HEK293 (cell line): ENCODE measurements around the gene PRR3.

ENCODE experiments used
- BCL11A ChIP-seq: fragments of 450-650 bp; formaldehyde crosslinking; IDR thresholded peaks from 2 replicates; pipeline ENCODE4 v1.5.1; 2016; ENCODE audit warnings: low read depth, missing biosample characterization, missing genetic modification characterization
- BCL11B ChIP-seq: fragments of 450-650 bp; formaldehyde crosslinking; IDR thresholded peaks from 2 replicates; pipeline ENCODE4 v1.5.1; 2016; ENCODE audit warnings: low read depth, missing biosample characterization, missing genetic modification characterization
- BCL6B ChIP-seq: fragments of 450-650 bp; formaldehyde crosslinking; IDR thresholded peaks from 2 replicates; pipeline ENCODE4 v1.5.1; 2017; ENCODE audit warnings: missing biosample characterization, missing genetic modification characterization
- GLI2 ChIP-seq: fragments of 450-650 bp; formaldehyde crosslinking; IDR thresholded peaks from 2 replicates; pipeline ENCODE4; 2017; ENCODE audit warnings: missing biosample characterization, missing genetic modification characterization, low read depth, borderline replicate concordance
- GLIS2 ChIP-seq: fragments of 450-650 bp; formaldehyde crosslinking; IDR thresholded peaks from 2 replicates; pipeline ENCODE4 v1.5.1; 2016; ENCODE audit warnings: missing biosample characterization, missing genetic modification characterization
- INSM2 ChIP-seq: fragments of 450-650 bp; formaldehyde crosslinking; IDR thresholded peaks from 2 replicates; pipeline ENCODE4 v1.5.1; 2016; ENCODE audit warnings: missing biosample characterization, missing genetic modification characterization
- MYNN ChIP-seq: fragments of 450-650 bp; formaldehyde crosslinking; IDR thresholded peaks from 2 replicates; pipeline ENCODE4 v1.5.1; 2016; ENCODE audit warnings: missing biosample characterization, missing genetic modification characterization, borderline replicate concordance
- PRDM6 ChIP-seq: fragments of 450-650 bp; formaldehyde crosslinking; IDR thresholded peaks from 2 replicates; pipeline ENCODE4 v1.5.1; 2017; ENCODE audit warnings: missing biosample characterization, missing genetic modification characterization
- RBAK ChIP-seq: fragments of 450-650 bp; formaldehyde crosslinking; IDR thresholded peaks from 2 replicates; pipeline ENCODE4 v1.5.1; 2016; ENCODE audit warnings: missing biosample characterization, missing genetic modification characterization
- REPIN1 ChIP-seq: fragments of 450-650 bp; formaldehyde crosslinking; IDR thresholded peaks from 2 replicates; pipeline ENCODE4 v1.5.1; 2017; ENCODE audit warnings: missing biosample characterization, missing genetic modification characterization, low read depth
- SETDB1 ChIP-seq: IDR thresholded peaks from one replicate; pipeline ENCODE4 v1.6.1; 2017; ENCODE audit warnings: mild to moderate bottlenecking, low read length, moderate library complexity, mixed read lengths; ENCODE audit not compliant: insufficient read length
- WT1 ChIP-seq: fragments of 450-650 bp; formaldehyde crosslinking; IDR thresholded peaks from 2 replicates; pipeline ENCODE4 v1.5.1; 2016; ENCODE audit warnings: missing biosample characterization, missing genetic modification characterization
- YY2 ChIP-seq: fragments of 450-650 bp; formaldehyde crosslinking; IDR thresholded peaks from 2 replicates; pipeline ENCODE4 v1.5.1; 2016; ENCODE audit warnings: missing biosample characterization, missing genetic modification characterization
- ZBTB44 ChIP-seq: fragments of 450-650 bp; IDR thresholded peaks from 2 replicates; pipeline ENCODE4 v1.5.1; 2018; ENCODE audit warnings: missing biosample characterization, mild to moderate bottlenecking, missing genetic modification characterization
- ZEB2 ChIP-seq: fragments of 450-650 bp; formaldehyde crosslinking; IDR thresholded peaks from 2 replicates; pipeline ENCODE4 v1.5.1; 2016; ENCODE audit warnings: missing biosample characterization, missing genetic modification characterization
- ZNF10 ChIP-seq: fragments of 450-650 bp; formaldehyde crosslinking; IDR thresholded peaks from 2 replicates; pipeline ENCODE4 v1.5.1; 2017; ENCODE audit warnings: missing biosample characterization, missing genetic modification characterization
- ZNF133 ChIP-seq: fragments of 450-650 bp; formaldehyde crosslinking; IDR thresholded peaks from 2 replicates; pipeline ENCODE4 v1.5.1; 2016; ENCODE audit warnings: missing biosample characterization, missing genetic modification characterization
- ZNF174 ChIP-seq: fragments of 450-650 bp; formaldehyde crosslinking; IDR thresholded peaks from 2 replicates; pipeline ENCODE4 v1.5.0; 2017; ENCODE audit warnings: missing biosample characterization, mild to moderate bottlenecking, missing genetic modification characterization
- ZNF2 ChIP-seq: fragments of 450-650 bp; formaldehyde crosslinking; IDR thresholded peaks from 2 replicates; pipeline ENCODE4 v1.5.1; 2016; ENCODE audit warnings: missing biosample characterization, missing genetic modification characterization
- ZNF23 ChIP-seq: fragments of 450-650 bp; formaldehyde crosslinking; IDR thresholded peaks from 2 replicates; pipeline ENCODE4 v1.5.1; 2016; ENCODE audit warnings: missing biosample characterization, missing genetic modification characterization, borderline replicate concordance
- ZNF26 ChIP-seq: fragments of 450-650 bp; formaldehyde crosslinking; IDR thresholded peaks from 2 replicates; pipeline ENCODE4 v1.5.1; 2016; ENCODE audit warnings: missing biosample characterization, missing genetic modification characterization
- ZNF274 ChIP-seq, 2 experiments: fragments of 200-500 bp in 1 of 2; fragments of 450-650 bp in 1 of 2; sonication (Bioruptor generic) in 1 of 2; formaldehyde crosslinking in 1 of 2; IDR thresholded peaks; 2 replicates each; pipeline versions ENCODE4 v1.5.1 to v1.6.1; 2014 to 2016; ENCODE audit warnings: borderline replicate concordance in 1 of 2, inconsistent platforms in 1 of 2, low read length in 1 of 2, missing biosample characterization in 1 of 2, missing genetic modification characterization in 1 of 2
- ZNF335 ChIP-seq: fragments of 450-650 bp; formaldehyde crosslinking; conservative IDR thresholded peaks from 2 replicates; pipeline ENCODE4 v1.5.1; 2016; ENCODE audit warnings: missing biosample characterization, missing genetic modification characterization
- ZNF433 ChIP-seq: fragments of 450-650 bp; formaldehyde crosslinking; IDR thresholded peaks from 2 replicates; pipeline ENCODE4 v1.5.1; 2016; ENCODE audit warnings: missing biosample characterization, missing genetic modification characterization, low read depth
- ZNF473 ChIP-seq: fragments of 450-650 bp; formaldehyde crosslinking; IDR thresholded peaks from 2 replicates; pipeline ENCODE4 v1.5.1; 2017; ENCODE audit warnings: missing biosample characterization, missing genetic modification characterization
- ZNF555 ChIP-seq: fragments of 450-650 bp; formaldehyde crosslinking; conservative IDR thresholded peaks from 2 replicates; pipeline ENCODE4 v1.5.1; 2017; ENCODE audit warnings: missing biosample characterization, mild to moderate bottlenecking, missing genetic modification characterization, inconsistent platforms
- ZNF561 ChIP-seq: fragments of 450-650 bp; IDR thresholded peaks from 2 replicates; pipeline ENCODE4 v1.5.1; 2018; ENCODE audit warnings: missing biosample characterization, missing genetic modification characterization, borderline replicate concordance
- ZNF626 ChIP-seq: fragments of 450-650 bp; sonication (Bioruptor Pico); formaldehyde crosslinking; IDR thresholded peaks from 2 replicates; pipeline ENCODE4 v1.5.1; 2018; ENCODE audit warnings: missing biosample characterization, missing genetic modification characterization, inconsistent platforms
- ZNF629 ChIP-seq: fragments of 450-650 bp; formaldehyde crosslinking; IDR thresholded peaks from 2 replicates; pipeline ENCODE4 v1.5.1; 2017; ENCODE audit warnings: missing biosample characterization, missing genetic modification characterization
- ZNF658 ChIP-seq: fragments of 450-650 bp; formaldehyde crosslinking; IDR thresholded peaks from 2 replicates; pipeline ENCODE4; 2016; ENCODE audit warnings: missing biosample characterization, missing genetic modification characterization
- ZNF747 ChIP-seq: fragments of 450-650 bp; formaldehyde crosslinking; IDR thresholded peaks from 2 replicates; pipeline ENCODE4 v1.5.1; 2016; ENCODE audit warnings: missing biosample characterization, missing genetic modification characterization
- ZSCAN16 ChIP-seq: fragments of 450-650 bp; formaldehyde crosslinking; IDR thresholded peaks from 2 replicates; pipeline ENCODE4 v1.5.1; 2016; ENCODE audit warnings: missing biosample characterization, missing genetic modification characterization
- ZSCAN23 ChIP-seq: fragments of 450-650 bp; formaldehyde crosslinking; IDR thresholded peaks from 2 replicates; pipeline ENCODE4 v1.5.1; 2016; ENCODE audit warnings: missing biosample characterization, missing genetic modification characterization

Gene PRR3

GRCh38 chr6:30541515-30542403 is 15.3 kb upstream of the PRR3 start (continued):
- no peak for TF ChIP-seq ZEB2
- TF ChIP-seq PRDM6 (tag by site-specific recombination) = no peak
- TF ChIP-seq ZNF26 (tag by site-specific recombination) = no peak
- no peak for TF ChIP-seq ZNF629 (tag by site-specific recombination)
- TF ChIP-seq GLI2 (tag by site-specific recombination) = no peak
- no peak for TF ChIP-seq ZNF626 (tag by site-specific recombination)
- TF ChIP-seq ZSCAN16 = no peak
- TF ChIP-seq BCL11A (tag by site-specific recombination) = no peak
- TF ChIP-seq ZNF10 (tag by site-specific recombination) = no peak
- TF ChIP-seq BCL11B = no peak
- TF ChIP-seq ZNF555 (tag by site-specific recombination) = no peak
- TF ChIP-seq ZNF335 (tag by site-specific recombination) = peak; percentile 70
- TF ChIP-seq ZNF747 (tag by site-specific recombination) = no peak
- no peak for TF ChIP-seq ZBTB44
- TF ChIP-seq MYNN = no peak
- 0 out of 2 replicates have a peak, but pooled peaks have one; percentile 22 for TF ChIP-seq REPIN1 (tag by site-specific recombination)
- TF ChIP-seq WT1 (tag by site-specific recombination) = no peak
- TF ChIP-seq ZNF433 (tag by site-specific recombination) = no peak
- TF ChIP-seq SETDB1 = no peak
- no peak for TF ChIP-seq ZNF23 (tag by site-specific recombination)
- TF ChIP-seq ZNF133 = no peak
- TF ChIP-seq ZNF473 (tag by site-specific recombination) = no peak
- no peak for TF ChIP-seq GLIS2 (tag by site-specific recombination)
- no peak for TF ChIP-seq ZNF561
- TF ChIP-seq RBAK (tag by site-specific recombination) = no peak
- no peak for TF ChIP-seq BCL6B (tag by site-specific recombination)
- no peak for TF ChIP-seq YY2
- TF ChIP-seq ZNF174 (tag by site-specific recombination) = no peak
- TF ChIP-seq ZNF2 = peak; percentile 95
- TF ChIP-seq ZSCAN23 = no peak
- TF ChIP-seq ZNF274 (IDR thresholded peaks at IDR 0.05; ENCODE audit: low read length) = no peak
- TF ChIP-seq ZNF274 (tag by site-specific recombination; IDR thresholded peaks at IDR 0.05; ENCODE audit: borderline replicate concordance) = no peak
- TF ChIP-seq INSM2 (tag by site-specific recombination) = no peak
- TF ChIP-seq ZNF658 (tag by site-specific recombination) = no peak
